Measurements from ENCODE around the gene ARHGAP44.

- TF ChIP-seq NFRKB (IDR thresholded peaks at IDR 0.05), result no peak
- no peak for TF ChIP-seq TARDBP (IDR thresholded peaks at IDR 0.05)
Measured at GRCh38 chr17:13005530-13005929, 216.2 kb downstream of the ARHGAP44 start.

Measured in HEK293T (cell line).